ENCODE measurements around the gene OGFOD3.
"Not testable (repeated sequence)": the region's sequence is repeated elsewhere in the genome, so short reads cannot be mapped to it uniquely, and the experiment has no call there.

Gene OGFOD3

GRCh38 chr17:82372249-82373071 is 45.9 kb downstream of the OGFOD3 start:
- no peak for DNase-seq

- no peak for DNase-seq
Measured at GRCh38 chr17:82371333-82372248, 46.8 kb downstream of the OGFOD3 start, which contains the start of gene UTS2R. UTS2R (plus strand) TSS chr17:82371765; CDS start chr17:82374325, 2,560 bp downstream.

GRCh38 chr17:82370471-82371332 is 47.7 kb downstream of the OGFOD3 start:
- peak; percentile 31 for DNase-seq

GRCh38 chr17:82369211-82369610 is 49.2 kb downstream of the OGFOD3 start:
- DNase-seq: no peak

- no peak for DNase-seq
Measured at GRCh38 chr17:82367724-82368524, 50.5 kb downstream of the OGFOD3 start.

- DNase-seq: no peak
Measured at GRCh38 chr17:82366749-82367148, 51.6 kb downstream of the OGFOD3 start.

GRCh38 chr17:82365606-82366295 is 52.6 kb downstream of the OGFOD3 start:
- DNase-seq: no peak

- DNase-seq: no peak
Measured at GRCh38 chr17:82361885-82362633, 56.3 kb downstream of the OGFOD3 start.

- DNase-seq: not testable (repeated sequence)
Measured at GRCh38 chr17:82359451-82360074, 58.8 kb downstream of the OGFOD3 start.

- DNase-seq: peak; percentile 10
Measured at GRCh38 chr17:82358465-82359350, 59.7 kb downstream of the OGFOD3 start, which contains the start of gene TEX19. TEX19 (plus strand) TSS chr17:82359247; CDS start chr17:82362151, 2,904 bp downstream.

- no peak for DNase-seq
Measured at GRCh38 chr17:82357394-82357793, 61.0 kb downstream of the OGFOD3 start.

GRCh38 chr17:82356845-82357355 is 61.5 kb downstream of the OGFOD3 start:
- no peak for DNase-seq

GRCh38 chr17:82355770-82356427 is 62.5 kb downstream of the OGFOD3 start:
- DNase-seq: no peak

GRCh38 chr17:82354804-82355308 is 63.5 kb downstream of the OGFOD3 start:
- no peak for DNase-seq

GRCh38 chr17:82353484-82353883 is 64.9 kb downstream of the OGFOD3 start:
- DNase-seq: no peak

GRCh38 chr17:82351713-82352488 is 66.5 kb downstream of the OGFOD3 start:
- peak; percentile 89 for DNase-seq

GRCh38 chr17:82351254-82351712 is 67.1 kb downstream of the OGFOD3 start:
- no peak for DNase-seq
